GM23338 (cell line): Measurements from ENCODE around the gene C20orf204.

Experiments used
- JUNB ChIP-seq: IDR thresholded peaks from one replicate; pipeline ENCODE4 v1.6.1; 2016; ENCODE audit warnings: antibody characterized with exemption; ENCODE audit not compliant: unreplicated experiment
- POLR2AphosphoS5 ChIP-seq: IDR thresholded peaks from 2 replicates; pipeline ENCODE4 v1.6.1; 2016; ENCODE audit warnings: antibody characterized with exemption, low read depth
- TF ChIP-seq, protein P1 (sequence below), 2 experiments: fragments of 200-600 bp in 1 of 2; sonication (generic) in 1 of 2; conservative IDR thresholded peaks; 2 replicates each; pipeline versions ENCODE4 v1.5.1 to v1.6.1; 2016 to 2017; ENCODE audit warnings: antibody characterized with exemption in 2 of 2, low read depth in 2 of 2, mild to moderate bottlenecking in 2 of 2, moderate library complexity in 1 of 2

DNA sequence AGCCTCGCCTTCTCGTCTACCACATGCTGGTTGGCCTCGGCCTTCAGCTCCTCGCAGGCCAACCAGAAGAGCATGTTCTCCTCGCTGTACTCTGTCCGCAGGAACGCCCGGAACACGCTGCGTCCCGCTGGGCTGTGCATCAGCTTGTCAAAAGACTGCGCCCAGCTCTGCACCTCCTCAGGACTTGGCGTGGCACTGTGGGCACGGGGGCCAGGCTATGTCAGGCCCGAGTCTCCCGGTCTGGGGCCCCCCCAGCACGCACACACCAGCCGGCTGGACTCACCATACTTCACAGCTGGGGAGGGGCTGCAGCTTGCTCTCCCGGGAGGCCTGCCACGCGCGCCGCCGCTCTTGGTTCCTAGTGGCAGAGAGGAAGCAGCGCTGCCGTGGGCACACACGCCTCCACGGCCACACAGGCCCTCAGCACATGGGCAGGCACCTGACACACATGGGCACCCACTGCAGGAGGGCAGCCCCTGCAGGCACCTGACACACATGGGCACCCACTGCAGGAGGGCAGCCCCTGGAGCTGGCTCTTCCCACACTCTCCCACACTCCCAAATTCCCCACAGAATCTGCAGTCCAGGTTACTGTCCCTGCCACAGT is 38.3 kb downstream of the C20orf204 start:
- TF ChIP-seq POLR2AphosphoS5 (no peak), JUNB (no peak)
- TF ChIP-seq, protein P1, sequence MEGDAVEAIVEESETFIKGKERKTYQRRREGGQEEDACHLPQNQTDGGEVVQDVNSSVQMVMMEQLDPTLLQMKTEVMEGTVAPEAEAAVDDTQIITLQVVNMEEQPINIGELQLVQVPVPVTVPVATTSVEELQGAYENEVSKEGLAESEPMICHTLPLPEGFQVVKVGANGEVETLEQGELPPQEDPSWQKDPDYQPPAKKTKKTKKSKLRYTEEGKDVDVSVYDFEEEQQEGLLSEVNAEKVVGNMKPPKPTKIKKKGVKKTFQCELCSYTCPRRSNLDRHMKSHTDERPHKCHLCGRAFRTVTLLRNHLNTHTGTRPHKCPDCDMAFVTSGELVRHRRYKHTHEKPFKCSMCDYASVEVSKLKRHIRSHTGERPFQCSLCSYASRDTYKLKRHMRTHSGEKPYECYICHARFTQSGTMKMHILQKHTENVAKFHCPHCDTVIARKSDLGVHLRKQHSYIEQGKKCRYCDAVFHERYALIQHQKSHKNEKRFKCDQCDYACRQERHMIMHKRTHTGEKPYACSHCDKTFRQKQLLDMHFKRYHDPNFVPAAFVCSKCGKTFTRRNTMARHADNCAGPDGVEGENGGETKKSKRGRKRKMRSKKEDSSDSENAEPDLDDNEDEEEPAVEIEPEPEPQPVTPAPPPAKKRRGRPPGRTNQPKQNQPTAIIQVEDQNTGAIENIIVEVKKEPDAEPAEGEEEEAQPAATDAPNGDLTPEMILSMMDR (conservative IDR thresholded peaks at IDR 0.05; ENCODE audit: low read depth in 2 of 2) = no peak
